NCI-H2171 (cell line): ENCODE data around the gene EFNB3.

Source experiments
- DNase-seq: peaks from one replicate; lab custom pipeline; 2025; lab: John Stamatoyannopoulos, UW

The EFNB3 gene

DNA sequence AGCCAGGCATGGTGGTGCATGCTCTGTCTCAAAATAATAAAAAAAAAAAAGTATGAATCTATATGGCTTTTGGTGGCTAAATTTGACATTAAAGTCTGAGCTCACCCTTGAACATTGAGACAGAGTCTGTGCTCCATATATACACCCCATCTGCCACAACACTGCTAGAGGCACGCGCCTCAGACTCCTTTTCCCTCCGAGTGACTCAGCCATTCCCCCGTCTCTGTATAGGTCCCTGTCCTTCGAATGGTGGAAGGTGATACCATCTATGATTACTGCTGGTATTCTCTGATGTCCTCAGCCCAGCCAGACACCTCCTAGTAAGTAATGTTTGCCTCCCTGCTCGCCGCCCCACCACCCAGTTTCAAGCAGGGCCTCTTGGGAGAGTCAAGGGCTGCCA, 4.5 kb upstream of the EFNB3 start:
- DNase-seq: no peak

DNA sequence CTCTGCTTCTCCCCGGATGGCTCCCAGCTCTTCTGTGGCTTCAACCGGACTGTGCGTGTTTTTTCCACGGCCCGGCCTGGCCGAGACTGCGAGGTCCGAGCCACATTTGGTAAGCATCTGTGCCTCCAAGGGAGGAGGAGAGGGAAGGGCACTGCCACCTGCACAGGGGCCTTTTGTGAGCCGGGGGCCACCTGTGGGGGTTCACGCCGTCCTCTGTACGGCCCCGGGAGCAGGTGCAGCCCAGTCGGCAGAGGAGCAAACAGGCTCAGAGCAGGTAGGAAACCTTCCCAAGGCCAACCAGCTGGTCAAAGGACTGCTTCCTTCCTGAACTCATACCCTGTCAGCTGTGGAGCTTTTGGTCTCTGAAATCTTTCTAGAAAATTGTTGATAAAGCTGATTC, 3.3 kb upstream of the EFNB3 start:
- no peak for DNase-seq

DNA sequence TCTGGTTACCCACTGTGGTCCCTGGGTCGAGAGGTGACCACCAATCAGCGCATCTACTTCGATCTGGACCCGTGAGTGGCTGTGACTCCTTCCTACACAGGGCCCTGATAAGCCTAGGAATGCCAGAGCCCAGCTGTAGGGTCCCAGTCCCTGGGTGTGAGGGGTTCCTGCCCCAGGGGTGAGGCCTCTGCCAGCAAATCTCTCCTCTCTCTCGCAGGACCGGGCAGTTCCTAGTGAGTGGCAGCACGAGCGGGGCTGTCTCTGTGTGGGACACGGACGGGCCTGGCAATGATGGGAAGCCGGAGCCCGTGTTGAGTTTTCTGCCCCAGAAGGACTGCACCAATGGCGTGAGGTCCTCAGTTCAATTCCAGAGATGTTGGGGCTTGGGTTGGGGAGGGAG, 2.2 kb upstream of the EFNB3 start:
- DNase-seq: no peak

DNA sequence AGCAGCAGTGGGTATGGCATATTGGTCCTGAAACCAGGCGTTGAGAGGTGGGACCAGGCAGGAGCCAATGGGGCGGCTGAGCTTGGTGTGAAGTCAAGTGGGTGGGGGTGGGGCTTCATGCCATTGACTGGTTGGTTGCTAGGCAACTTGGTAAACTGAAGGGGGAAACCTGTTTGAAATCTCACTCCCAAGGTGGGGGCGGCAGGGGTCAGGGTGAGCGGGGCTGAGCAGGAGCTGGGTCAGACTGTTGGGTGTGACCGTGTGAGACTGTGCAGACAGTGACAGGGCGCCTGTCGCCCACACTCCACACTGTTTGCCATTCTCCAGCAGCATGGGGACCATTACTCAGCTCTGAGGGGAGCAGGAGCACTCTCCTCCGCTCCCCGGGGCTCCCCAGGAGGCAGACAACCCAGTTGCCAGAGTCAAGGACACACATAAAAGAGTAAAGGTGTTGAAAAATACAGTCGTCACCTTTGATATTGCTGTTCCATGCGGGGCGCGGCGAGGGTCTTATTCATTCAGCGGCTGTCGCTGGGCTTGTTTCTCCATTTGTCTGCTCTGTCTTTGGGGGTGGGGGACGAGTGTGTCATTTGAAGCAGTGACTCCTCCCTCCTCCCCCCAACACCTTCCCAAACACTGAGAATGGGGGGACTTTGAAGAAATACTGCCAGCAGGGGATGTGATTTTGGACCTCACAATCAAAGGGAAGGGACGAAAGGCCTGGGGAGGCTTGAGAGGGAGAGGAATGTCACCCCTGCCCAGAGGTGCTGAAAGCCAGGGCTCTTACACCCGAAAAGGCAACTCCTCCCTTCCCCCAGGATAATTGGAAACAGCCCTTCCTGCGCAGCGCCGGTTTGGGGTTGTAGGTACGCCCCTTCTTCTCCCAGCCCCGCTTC, 1.2 kb upstream of the EFNB3 start:
- DNase-seq: peak; percentile 78

DNA sequence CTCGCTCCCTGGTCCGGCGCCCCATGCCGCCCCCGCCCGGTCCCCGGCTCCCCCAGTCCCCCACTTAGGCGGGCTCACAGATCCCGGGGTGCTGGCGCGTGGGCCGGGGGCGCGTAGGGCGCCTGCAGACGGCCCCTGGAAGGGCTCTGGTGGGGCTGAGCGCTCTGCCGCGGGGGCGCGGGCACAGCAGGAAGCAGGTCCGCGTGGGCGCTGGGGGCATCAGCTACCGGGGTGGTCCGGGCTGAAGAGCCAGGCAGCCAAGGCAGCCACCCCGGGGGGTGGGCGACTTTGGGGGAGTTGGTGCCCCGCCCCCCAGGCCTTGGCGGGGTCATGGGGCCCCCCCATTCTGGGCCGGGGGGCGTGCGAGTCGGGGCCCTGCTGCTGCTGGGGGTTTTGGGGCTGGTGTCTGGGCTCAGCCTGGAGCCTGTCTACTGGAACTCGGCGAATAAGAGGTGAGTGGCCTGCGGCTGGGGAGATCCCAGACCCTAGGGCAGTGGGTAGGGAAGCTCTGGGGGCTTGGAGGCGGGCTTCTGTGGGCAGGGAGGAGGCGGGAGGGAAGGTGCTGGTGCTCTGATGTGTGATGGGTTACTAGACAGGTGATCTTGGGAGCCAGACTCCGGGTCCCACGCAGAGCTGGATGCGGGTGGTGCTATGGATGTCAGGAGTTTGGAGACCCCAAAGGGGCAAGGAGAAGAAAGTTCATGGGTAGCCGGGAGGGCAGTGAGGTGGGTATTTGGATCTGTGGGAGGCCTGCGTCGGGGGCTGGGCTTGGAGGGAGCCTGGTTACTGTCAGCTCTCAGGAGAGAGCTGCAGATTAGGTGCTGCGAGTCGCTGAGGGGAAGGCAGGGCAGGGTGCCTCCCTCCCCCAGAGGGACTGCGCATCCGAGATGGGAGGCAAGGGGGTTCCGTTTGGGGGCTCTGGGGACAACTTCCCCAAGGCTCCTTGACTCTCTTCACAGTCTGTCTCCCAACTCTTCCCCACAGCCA, 560 bp downstream of the EFNB3 start:
- DNase-seq: no peak

DNA sequence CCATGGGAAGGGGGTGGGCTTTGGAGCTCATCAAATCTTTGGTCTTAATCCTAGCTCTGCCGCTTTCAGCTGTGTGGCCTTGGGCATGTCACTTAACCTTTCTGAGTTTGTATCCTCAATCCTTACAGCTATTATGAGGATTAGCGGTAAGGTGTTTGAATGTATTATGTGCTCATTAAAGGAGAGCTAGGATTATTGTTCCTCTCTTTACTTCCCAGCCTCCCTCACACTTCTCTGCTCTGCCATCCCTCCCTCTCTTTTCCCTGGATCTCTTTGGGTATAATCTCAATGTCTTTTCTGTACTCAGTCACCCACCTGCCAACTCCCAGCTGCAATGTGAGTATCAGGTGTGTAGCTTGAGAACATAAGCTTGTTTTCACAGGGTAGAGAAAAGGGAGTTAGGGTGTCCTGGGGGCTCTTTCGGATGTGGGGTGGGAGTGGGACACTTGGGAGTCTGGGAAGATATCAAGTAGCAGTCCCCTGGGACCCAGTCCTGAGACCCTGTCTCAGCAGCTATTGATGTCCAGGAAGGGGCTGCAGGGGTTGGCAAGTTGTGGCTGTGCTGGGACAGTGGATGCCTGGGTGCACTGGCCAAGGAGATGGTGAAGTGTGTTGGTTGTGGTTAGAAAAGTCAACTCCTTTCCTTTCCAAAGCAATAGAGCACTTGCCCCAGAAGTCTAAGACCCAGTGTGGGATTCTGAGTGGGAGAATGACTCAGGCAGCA, 1.8 kb downstream of the EFNB3 start:
- DNase-seq: no peak

DNA sequence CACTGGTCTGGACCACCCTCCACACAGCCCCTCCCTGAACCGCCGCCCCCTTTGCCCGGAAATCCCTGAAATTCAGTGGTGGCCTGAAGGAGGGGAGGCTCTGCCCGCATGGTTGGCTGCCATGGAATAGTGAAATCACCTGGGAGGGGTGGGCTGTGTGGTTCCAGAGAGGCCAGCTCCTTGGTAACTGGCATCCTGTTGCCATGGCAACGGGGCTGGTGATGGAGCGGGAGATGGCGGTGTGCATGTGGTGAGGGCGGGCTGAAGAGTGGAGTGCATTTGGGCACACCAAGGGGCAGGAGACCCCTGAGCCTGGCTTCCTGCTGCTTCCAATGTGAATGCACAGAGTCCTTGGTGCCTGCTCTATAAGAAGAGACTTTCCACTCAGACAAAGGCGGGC, 2.4 kb downstream of the EFNB3 start:
- DNase-seq: no peak

DNA sequence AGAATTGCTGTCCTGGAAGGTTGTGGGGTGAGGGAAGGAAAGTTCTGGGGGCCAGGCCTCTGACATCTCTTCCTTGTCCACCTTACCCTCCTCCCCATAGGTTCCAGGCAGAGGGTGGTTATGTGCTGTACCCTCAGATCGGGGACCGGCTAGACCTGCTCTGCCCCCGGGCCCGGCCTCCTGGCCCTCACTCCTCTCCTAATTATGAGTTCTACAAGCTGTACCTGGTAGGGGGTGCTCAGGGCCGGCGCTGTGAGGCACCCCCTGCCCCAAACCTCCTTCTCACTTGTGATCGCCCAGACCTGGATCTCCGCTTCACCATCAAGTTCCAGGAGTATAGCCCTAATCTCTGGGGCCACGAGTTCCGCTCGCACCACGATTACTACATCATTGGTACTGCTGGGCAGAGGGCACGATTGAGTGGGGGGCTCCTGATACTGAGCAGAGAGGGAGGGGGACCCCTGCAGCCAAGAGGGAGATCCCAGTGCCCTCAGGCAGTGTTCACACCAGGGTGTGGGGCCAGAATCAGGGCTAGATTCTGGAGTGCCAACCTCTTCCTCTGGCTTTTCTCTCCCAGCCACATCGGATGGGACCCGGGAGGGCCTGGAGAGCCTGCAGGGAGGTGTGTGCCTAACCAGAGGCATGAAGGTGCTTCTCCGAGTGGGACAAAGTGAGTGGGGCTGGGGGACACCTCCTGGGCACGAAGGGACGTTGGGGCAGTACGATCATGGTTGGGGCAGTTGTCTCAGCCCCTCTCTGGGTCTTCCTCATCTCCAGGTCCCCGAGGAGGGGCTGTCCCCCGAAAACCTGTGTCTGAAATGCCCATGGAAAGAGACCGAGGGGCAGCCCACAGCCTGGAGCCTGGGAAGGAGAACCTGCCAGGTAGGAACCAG, 3.1 kb downstream of the EFNB3 start:
- DNase-seq: no peak

DNA sequence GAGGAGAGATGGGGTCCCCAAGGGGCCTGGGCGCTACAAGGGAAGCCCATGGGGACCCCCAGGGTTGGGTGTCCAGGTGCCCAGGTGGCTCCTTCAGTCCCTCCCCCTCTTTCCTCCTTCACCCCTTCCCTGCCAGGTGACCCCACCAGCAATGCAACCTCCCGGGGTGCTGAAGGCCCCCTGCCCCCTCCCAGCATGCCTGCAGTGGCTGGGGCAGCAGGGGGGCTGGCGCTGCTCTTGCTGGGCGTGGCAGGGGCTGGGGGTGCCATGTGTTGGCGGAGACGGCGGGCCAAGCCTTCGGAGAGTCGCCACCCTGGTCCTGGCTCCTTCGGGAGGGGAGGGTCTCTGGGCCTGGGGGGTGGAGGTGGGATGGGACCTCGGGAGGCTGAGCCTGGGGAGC, 4.0 kb downstream of the EFNB3 start:
- DNase-seq: no peak

DNA sequence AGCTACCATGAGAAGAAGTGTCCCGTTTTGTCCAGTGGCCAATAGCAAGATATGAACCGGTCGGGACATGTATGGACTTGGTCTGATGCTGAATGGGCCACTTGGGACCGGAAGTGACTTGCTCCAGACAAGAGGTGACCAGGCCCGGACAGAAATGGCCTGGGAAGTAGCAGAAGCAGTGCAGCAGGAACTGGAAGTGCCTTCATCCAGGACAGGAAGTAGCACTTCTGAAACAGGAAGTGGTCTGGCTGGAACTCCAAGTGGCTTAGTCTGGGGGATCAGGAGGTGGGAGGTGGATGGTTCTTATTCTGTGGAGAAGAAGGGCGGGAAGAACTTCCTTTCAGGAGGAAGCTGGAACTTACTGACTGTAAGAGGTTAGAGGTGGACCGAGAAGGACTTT, 5.3 kb downstream of the EFNB3 start:
- no peak for DNase-seq

DNA sequence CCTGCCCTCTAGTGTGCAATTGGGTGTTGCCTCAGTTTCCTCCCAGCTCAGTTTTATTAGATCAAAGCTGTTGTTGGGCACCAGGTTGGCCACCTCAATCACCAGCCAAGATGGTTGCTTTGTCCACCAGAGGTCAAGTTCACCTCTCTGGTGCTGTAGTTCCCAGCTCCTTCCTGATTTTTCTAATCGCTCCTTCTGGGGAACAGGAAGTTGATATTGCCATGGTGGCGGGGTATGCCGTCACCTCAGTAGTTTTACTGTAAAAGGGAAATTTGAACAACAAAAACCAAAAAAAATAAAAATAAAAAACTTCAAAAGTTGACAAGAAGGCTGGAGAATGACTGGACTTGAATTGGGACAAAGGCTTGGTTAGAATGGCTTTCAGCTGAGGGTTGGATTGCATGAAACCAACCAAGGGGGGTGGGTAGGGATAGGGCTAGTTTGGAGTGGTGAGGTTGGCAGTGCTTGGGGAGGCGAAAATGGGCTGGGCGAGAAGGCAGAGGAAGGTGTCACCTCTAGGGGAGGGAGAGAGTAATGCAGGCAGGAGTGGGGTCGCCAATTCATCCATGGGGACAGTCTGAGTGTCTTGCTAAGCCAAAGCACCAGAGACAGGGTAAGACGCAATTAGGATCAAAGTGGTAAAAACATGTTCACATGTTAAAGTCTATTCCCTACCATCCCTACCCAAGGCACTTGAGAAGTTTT, 6.2 kb downstream of the EFNB3 start:
- DNase-seq: no peak

DNA sequence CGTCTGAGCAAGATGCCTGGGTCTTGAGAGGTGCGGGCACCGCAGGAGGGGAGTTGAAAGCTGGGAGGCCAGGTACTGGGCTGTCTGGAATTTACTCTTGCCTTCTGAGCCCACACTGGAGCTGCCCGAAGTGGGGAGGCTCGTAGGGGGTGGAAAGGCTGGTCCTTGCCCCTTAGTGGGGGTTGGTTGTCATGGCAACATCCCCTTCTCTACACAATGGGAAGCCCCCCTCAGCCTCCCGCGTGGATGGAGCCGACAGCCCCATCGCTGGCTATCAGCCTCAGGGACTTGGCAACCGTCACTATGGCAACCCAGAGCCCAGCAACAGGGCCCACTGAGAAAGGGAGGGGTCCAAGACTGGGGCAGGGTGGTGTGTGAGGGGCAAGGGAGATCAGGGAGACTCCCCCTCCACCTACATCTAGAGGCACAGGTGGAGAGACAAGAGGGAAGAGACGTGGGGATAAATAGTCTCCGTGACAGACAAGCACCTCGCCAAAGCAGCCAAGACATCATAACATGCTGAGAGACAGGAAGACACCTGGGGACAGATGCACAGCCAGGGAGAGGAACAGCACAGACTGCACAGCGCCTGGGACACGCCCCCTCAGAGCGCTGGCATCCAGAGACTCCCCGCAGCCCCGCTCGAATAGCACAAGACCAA, 7.2 kb downstream of the EFNB3 start:
- DNase-seq: no peak

DNA sequence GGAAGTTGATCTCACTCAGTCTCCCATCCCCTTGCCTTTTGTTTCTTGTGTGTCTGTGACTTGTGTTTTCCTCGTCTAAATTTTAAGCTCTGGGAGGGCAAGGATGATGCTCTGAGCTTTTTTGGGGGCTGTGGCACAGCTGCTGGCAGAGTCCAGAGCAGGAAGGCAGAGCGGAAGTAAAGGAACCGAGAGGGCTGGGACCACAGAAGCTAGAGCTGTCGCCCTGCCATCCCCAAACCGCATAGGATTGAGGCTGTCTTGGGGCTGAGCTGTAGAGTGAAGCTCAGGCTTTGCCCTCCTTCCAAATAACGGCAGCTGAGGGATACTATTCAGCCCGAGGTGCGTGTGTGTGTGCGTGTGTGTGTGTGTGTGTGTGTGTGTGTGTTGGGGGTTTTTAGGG, 8.8 kb downstream of the EFNB3 start:
- DNase-seq: no peak

DNA sequence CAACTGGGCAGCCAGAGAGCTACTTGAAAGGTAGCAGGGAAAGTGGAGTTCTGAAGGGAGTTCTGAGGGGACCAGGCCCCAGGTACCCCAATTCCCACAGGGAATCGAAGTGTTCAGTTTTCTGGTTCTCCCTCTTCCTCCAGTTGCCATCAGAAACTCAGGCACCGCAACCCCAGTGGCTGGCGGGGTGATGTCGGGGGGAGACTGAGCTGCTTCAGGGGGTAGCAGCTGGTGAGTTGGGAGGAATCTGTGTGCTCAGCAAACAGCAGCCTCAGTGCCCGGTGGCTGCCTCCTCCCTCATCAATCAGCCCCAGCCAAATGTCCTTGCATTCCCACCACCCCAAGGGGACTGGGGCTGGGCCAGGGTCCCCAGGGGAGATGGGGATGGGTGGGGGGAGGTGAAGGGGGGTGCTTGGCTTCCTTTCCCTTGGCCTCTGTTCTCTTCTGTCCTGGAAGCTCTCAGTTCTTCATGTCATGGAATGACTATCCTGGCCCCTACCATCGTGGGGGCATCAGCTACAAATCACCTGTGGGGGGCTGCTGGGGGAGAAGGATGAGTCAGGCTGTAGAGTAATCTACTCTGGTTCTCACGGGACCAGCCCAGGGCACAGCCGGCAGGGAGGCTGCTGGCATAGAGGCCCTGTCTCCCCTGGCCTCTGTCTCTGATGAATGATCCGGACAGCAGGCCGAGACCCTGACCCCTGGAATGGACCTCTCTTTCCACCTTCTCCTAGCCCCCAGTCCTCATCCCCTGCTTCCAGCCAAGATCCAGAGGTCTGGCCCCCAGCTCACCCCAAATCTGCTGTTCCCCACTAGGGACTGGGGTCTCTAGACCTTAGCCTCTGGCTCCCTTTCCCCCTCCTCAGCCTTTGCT, 10.0 kb downstream of the EFNB3 start:
- DNase-seq: no peak

DNA sequence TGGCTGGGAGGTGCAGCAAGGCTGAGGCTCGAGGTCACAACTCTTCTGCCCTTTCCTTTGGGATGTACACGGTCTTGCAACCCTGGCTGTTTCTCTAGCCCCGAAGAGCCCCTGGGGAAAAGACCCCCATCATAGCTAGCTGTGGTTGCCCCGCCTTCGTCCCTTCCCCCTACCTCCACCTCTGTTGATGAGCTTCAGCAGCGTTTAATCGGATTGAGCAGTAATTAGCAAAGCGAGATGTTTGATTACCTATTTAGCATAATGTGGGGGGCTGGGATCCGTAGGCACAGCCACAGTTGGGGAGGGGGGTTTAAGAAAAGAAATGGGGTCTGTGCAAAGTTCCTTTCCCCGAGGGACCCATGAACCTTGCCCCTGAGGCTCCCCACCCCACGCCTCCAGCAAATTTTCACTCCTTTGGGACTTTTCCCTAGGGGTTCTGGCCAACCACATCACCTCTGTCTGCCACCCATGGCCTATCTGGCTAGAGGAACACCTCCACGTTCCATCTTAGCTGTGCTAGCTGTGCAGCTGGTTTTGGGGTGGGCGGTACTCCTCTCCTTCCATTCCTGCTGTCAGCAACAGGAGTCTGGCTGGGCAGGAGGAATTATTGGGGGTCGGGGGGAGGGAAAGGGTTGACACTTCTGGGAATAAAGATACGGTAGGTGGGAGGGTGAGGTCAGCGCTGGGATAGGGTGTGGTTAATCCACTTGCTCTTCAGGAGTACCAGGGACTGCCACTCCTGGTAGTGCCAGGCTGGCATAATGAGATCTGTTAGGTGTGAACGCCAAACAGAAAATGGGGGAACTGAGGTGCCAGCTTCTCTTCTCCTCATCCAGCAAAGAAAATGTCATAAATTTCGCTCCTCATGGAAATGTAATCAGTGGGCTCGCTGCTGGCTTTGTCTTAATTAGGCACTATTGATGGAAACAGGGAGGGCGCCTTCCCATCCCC, 11.2 kb downstream of the EFNB3 start:
- no peak for DNase-seq

DNA sequence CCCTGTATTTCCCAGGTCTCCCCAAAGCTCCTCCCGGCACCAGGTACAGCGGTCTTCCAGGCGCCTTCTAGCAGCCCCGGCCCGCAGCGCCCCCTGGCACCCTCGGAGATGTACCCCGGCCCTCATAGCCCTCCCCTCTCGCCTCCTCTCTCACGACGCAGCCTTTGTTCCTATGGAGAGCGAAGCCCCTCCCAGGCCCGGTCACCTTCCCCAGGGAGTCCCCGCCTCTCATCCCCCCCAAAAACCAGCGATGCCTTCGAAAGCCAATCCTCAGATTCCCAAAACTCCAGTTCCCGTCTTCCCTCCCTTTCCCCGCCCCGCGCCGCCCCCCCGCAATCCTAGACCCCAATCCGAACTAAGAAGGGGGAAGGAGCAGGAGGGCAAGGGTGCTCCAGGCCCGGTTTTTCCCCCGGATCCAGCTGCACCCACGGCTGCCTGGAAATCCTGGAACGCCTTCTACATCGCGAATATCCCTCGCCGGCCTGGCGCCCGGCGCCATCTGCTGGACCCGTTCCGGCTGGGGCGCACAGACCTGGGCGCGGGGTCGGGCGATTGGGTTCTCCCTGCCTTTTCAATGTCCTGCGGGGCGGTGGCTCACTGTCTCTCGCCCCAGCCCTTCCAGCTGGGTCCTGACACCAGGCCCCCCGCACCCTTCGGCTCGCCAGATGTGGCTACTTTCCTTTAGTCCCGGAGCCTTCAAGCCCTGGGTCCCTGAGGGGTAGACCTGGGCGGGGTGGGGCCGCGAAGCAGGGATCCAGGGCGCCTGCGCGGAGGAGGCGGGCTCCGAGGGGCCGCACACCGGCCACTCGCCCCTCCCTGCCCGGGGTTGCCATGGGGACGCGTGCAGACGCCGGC, 12.1 kb downstream of the EFNB3 start, which contains the start of gene DNAH2:
Gene DNAH2 (plus strand): TSS at position 844 of the 855 bp plus-strand sequence. CDS start 1,991 bp downstream, outside the sequence.
- DNase-seq: peak; percentile 97
